ENCODE measurements around the gene PHACTR4.
"Not testable (repeated sequence)": the region's sequence is repeated elsewhere in the genome, so short reads cannot be mapped to it uniquely, and the experiment has no call there.

DNA sequence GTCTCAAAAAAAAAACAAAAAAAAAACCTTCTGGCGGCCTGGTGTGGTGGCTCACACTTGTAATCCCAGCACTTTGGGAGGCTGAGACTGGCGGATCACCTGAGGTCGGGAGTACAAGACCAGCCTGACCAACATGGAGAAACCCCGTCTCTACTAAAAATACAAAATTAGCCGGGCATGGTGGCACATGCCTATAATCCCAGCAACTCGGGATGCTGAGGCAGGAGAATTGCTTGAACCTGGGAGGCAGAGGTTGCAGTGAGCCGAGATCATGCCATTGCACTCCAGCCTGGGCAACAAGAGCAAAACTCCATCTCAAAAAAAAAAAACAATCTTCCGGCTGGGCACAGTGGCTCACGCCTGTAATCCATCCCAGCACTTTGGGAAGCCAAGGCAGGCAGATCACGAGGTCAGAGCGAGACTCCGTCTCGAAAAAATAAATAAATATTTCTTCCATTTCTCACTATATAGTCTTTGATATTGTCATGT lies 144.9 kb downstream of the PHACTR4 start:
- TF ChIP-seq, protein P1, sequence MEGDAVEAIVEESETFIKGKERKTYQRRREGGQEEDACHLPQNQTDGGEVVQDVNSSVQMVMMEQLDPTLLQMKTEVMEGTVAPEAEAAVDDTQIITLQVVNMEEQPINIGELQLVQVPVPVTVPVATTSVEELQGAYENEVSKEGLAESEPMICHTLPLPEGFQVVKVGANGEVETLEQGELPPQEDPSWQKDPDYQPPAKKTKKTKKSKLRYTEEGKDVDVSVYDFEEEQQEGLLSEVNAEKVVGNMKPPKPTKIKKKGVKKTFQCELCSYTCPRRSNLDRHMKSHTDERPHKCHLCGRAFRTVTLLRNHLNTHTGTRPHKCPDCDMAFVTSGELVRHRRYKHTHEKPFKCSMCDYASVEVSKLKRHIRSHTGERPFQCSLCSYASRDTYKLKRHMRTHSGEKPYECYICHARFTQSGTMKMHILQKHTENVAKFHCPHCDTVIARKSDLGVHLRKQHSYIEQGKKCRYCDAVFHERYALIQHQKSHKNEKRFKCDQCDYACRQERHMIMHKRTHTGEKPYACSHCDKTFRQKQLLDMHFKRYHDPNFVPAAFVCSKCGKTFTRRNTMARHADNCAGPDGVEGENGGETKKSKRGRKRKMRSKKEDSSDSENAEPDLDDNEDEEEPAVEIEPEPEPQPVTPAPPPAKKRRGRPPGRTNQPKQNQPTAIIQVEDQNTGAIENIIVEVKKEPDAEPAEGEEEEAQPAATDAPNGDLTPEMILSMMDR (IDR thresholded peaks at IDR 0.05): not testable (repeated sequence)
- TF ChIP-seq POLR2A (IDR thresholded peaks at IDR 0.05): not testable (repeated sequence)

Data from adrenal gland (tissue), 5 donors.